Middle frontal gyrus (tissue), 1 donor: ENCODE data around the gene NCAPH2.

Source experiments
- DNase-seq: peaks from one replicate; pipeline ENCODE4 v3.0.0-alpha.2; 2015; ENCODE audit warnings: low spot score; ENCODE audit errors: extremely low spot score

NCAPH2 gene

DNA sequence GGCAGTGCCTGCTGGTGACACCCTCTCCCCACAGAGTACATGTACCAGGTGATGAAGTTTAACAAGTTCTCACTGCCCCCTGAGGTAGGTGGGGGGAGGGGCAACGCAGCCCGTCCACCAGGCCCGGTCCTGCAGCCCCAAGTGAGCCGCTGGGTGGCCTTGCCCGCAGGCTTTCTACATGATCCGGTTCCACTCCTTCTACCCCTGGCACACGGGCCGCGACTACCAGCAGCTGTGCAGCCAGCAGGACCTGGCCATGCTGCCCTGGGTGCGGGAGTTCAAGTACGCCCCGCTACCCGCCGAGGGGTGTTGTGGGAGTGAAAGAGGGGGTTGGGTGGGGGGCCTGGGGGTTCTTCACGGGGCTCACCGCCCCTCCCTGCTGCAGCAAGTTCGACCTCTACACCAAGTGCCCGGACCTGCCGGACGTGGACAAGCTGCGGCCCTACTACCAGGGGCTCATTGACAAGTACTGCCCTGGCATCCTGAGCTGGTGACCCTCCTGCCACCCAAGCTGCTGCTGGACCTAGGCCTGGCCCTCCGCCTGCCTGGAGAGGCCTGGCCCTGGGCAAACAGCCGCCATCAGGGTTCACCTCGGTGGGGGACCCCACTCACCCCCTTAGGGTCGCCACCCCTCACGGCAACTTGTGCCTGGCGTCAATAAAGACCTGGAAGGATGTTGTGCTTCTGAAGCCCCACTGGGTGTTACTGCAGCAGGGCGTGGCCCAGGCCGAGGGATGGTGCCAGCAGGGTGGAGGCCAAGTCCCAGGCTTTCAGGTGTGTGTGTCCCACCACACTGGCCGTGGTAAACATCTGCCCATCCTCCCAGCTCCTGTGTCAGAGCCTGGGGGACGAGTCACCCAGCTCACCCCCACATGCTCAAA lies 18.4 kb upstream of the NCAPH2 start:
- no peak for DNase-seq

DNA sequence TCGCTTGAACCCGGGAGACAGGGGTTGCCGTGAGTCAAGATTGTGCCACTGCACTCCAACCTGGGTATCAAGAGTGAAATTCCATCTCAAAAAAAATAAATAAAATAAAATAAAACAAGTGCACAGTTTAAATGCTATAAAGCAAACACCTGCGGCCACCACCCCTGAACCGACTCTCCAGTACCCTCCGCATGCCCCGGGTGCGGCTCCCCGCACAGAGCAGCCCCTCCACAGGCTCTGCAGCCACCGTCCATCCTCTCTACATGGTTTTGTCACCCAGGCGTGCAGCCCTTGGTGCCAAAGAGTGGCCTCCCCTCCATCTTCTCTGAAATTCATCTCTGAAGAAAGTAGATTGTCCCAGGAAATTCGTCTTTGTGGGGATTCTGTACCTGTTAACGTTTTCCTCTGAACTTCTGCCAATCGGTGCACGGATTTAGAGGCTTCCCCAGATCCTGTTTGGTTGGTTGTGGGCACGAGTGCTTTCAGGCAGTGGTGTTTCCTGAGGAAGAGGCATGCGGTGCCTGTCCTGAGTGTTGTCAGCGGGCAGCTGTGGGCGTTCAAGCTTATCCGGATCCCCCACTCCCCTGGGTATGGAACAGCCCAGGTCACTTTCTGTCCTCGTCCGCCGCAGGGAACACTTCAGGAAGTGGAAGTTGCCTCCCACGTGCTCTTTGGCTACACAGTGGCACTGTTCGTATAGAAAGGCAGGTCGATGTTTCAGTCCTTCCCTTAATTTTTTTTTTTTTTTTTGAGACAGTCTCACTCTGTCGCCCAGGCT lies 17.3 kb upstream of the NCAPH2 start:
- no peak for DNase-seq

DNA sequence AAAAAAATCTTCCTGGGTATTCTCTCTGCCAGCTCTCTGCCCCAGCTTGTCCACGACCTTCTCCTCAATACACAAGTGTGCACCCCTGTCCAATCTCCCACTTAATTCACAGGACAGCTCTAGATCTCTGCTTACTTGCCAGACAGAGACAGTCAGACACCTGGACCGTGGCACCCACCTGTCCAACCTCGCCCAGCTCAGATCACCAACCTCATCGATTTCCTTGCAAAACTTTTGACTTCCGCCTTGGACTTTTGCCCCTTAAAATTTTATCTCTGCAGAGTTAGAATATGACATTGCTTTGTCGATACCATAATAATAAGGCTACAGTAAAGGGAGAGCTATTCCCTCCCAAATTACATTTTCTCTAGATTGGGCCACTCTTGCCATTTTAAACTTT lies 10.9 kb upstream of the NCAPH2 start:
- no peak for DNase-seq

DNA sequence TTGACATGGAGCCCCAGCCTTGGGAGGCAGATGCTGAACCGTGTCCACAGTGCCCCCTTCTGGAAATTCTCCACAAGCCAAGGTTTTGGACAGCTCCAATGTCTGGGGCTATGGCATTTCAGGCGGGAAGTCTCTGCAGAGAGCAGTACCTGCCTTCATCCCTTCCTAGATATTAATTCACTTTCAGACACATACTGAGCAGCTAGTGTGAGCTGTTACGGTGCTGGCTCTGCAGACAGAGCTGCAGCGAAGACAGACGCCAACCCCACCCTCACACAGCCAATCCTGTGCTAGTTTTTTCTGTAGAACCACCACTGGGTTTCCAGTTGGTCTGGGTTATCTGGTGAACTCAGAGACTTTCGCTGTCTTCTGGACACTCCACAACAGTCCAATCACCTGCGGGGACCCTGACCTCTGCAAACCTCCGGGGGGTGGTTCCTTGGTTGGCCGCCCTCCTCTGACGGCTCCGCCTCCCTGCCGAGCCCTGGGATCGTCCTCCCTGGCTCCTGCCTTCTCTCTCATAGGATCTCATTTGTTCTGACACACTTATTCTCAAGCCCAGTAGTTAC lies 9.6 kb upstream of the NCAPH2 start:
- no peak for DNase-seq

DNA sequence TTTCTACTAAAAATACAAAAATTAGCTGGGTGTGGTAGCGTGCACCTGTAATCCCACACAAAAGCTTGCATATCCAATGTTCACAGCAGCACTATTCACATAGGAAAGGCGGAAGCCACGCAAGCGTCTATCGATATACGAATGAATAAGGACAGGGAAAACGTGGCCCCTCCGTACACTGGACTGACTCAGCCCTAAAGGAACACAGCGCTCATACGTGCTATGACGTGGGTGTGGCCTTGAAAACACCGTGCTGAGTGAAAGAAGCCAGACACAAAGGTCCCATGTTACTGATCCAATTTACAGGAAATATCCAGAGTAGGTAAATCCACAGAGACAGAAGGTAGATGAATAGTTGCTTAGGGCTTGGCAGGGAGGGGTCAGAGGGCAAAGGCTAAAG lies 7.6 kb upstream of the NCAPH2 start:
- DNase-seq, result no peak

DNA sequence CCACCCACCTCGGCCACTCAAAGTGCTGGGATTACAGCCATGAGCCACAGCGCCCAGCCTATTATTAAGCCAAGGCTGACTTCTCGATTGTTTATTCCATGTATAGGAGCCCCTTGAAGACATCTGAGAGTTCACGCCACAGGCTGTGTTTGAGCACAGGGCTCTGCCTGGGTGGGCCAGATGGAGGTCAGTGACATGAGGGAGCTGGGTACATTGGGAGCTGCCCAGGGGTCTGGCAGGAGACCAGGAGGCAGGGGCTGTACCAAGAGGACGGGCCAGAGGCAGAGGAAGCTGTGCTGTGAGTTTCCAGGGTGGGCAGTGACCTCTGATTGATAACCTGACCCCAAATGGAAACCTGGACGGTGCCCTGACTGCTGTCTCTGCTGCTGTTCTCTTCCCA lies 5.9 kb upstream of the NCAPH2 start:
- DNase-seq, result no peak

DNA sequence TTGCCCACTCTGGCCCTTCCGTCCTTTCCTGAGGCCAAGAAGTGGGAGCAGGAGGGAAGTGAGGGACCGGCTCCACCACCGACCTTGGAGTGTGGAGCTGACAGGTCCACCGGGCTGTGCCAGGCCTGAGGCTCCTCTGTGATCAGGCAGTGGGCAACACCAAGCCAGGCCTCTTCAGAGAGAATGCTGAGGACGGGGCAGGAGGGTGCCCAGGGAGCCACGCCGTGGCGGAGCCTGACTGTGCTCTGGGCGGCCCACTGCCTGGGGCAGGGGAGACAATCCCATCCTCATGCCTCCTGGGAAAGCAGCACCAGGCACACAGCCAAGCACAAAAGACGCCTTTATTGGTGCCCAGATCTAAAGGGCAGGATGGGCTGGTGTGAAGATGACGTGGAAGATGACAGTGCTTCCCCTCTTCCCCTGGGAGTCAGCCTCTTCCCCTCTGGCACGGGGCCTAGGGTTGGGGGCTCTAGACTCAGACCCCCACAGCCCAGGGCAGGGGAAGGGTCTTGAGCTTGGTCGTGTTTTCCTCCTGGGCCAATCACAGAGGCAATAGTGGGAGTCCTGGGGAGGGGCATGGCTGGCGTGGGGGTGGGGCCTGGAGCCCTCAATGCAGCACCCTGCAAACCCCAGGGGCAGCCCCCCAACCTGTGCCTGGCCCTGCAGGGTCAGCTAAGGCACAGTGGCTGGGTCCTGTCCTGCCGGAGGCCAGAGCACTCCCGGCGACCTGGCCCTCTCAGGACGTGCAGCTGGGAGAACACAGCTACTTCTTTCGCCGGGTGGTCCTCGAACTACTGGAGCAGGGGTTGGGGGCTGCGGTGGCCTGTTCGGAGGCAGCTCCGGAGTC lies 5.2 kb upstream of the NCAPH2 start:
- no peak for DNase-seq

DNA sequence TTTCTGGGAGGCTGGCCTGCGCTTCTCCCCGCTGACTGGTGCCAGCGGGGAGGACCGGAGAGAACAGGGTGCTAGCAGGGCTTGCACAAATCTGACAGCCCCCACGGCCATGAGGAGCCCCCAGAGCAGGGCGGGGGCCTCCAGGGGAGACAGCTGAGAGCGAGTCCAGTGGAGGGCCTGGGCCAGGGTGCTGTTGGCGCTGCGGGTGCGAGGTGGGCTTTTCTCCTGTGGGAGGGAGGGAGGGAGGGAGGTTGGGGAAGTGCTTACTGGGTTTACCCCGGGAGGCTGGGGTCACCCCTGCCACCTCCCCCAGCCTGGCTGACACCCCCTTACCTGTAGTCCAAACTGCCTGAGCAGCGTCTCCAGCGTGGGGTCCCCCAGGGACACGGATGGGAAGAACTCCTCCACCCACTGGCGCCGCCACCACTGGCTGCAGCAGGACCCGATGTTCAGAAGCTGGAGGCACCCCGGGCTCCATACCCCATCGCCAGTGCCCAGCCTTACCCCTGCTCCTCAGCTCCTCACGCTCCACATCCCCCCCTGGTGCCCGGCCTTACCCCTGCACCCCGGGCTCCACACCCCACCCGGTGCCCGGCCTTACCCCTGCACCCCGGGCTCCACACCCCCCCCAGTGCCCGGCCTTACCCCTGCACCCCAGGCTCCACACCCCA lies 4.4 kb upstream of the NCAPH2 start:
- no peak for DNase-seq

DNA sequence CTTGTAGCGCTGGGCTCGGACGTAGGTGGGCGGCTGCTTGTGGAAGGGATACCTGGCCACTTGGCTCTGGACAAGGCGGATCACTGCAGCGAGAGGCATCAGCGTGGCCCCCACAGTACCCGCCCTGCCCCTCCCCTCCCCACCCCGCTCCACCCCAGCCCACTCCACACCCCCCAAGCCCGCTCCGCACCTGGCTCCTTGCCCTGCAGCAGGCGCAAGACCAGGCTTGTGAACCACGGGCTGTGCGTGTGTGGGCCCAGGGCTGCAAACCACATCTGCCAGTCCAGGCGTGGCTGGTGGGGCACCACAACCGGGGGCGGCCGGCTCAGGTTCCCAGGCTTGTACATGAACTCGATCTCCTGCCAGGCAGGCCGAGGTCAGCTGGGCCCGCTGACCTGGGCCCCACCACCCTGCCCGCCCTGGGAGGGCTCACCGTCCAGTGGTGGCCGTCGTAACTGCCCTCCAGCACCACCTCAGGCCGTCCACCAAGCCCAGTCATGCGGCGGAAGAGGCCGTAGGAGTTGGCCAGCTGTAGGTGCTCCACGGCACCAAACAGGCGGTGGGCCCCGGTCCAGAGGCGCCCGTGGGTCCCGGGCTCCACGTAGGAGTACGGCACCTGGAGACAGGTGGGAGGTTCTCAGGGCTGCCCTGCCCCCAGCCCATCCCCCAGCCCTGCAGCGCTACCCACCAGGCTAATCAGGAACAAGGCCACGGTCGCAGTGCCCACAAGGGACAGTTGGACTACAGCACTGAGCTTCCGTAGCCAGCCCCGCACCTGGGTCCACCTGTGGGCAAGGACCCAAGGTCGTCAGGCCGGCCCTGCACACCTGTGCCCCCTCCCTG lies 3.4 kb upstream of the NCAPH2 start:
- no peak for DNase-seq

DNA sequence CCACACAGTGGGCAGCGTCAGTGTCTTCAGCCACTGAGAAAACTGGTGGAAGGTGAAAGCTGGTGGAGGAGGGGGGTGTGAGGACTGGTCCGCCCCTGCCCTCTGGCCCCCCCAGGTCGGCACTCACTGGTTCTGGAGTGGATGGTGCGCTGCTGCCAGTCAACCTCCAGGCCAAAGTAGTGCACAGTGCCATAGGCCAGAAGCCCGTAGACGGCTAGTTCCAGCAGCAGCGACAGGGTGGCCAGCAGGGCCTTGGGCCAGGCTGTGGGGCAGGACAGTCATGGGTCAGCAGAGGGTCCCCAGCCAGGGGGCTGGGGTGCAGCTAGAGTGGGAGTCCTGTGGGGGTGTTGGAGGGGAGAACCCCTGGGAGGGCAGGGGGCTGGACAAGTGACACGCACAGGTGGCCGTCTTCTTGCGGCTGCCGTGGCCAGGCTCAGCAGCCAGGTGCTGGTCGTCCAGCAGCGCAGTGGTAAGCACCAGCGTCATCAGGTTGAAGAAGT lies 2.7 kb upstream of the NCAPH2 start:
- DNase-seq, result no peak

DNA sequence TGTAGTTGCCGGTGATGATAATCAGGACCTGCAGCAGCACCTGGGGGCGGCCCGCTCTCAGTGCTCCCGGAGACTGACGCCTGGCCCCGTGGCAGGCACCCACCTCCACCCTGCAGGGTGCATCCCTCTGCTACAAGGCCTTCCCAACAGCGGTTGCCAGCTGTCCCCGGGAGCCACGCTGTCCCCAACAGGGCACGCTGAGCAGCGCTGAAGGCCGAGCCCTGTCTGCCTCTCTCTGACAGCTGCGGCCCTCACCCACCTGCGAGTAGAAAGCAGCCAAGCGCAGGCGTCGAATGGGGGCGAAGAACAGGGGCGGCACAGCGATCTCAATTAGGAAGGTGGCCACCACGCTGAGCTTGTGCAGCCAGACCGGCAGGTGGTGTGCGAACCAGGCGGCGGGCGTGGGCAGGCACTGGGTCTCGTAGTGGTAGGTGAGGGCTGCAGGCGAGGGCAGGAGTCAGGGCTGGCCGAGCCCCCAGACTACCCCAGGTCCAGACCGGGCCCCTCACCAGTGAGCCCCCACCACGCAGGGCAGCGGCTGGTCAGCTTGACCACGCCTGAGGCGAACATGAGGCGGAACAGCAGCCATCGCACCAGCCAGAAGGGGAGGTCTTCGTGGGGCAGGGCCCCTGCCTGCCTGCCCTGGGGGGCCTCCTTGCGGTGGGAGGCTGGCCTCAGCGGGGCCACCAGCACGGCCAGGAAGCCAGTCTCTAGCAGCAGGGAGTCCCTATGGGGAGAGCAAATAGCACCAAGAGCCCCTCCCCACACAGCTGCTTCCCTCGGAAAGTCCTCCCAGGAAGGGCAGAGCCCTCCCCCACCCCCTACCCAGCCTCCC lies 2.0 kb upstream of the NCAPH2 start:
- no peak for DNase-seq

DNA sequence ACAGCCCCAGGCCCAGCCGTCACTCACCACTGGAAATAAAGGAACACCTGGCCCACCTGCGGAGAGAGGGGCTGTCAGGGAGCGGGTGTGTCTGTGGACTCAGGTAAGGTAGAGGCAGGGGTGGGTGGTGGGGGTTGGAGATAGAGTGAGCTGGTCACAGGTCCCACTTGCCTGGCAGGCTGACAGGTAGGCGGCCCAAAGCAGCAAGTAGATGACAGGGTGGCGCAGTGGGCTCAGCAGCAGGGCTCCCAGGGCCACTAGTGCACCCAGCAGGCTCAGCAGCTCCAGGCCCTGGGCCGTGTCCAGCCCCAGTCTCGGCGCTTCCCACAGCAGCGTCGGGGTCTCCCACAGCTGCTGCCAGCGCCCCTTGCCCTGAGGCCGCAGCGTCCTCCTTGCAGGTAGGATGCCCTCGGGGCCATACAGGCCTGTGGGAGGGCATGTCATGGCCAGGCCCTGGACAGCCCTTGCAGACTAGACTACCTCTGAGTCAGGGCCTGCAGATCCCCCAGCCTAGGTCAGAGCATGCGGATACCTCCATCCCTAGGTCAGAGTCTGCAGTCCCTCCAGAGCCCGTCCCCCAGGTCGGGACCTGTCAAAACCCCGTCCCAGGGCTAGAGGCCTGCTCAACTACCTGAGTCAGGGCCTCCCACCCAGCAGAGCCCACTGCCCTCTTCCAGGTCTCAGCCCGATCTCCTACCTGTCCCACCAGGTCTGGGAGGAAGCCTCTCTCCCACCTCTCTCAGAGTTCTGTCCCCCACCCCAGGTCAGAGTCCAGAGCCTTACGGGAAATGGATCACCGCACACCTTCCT lies 1.2 kb upstream of the NCAPH2 start:
- DNase-seq, result no peak

DNA sequence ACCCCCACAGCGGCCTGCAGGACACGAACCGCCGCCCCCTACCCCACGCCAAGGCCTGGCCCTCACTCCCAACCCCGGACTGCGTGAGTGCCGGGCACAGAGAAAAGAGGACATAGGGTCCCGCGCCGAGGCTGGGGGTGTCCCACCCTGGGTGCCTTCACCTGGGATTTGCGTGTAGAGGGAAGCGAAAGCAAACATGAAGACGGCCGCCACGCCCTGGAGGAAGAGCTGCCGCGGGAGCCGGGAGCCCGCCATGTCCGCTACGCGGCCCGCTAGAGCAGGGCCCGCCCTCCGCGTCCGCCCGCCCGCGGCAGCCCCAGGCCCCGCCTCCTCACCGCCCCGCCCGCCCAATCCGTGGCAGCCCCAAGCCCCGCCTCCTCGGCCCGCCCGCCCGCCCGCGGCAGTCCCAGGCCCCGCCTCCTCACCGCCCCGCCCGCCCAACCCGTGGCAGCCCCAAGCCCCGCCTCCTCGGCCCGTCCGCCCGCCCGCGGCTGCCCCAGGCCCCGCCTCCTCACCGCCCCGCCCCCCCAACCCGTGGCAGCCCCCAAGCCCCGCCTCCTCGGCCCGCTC lies 518 bp upstream of the NCAPH2 start, which contains the start of gene LMF2:
Gene LMF2, minus strand, starts transcription at position 282 of the 570 bp plus-strand sequence. Its CDS starts 27 bp downstream, at position 255.
- DNase-seq, result peak; percentile 63

DNA sequence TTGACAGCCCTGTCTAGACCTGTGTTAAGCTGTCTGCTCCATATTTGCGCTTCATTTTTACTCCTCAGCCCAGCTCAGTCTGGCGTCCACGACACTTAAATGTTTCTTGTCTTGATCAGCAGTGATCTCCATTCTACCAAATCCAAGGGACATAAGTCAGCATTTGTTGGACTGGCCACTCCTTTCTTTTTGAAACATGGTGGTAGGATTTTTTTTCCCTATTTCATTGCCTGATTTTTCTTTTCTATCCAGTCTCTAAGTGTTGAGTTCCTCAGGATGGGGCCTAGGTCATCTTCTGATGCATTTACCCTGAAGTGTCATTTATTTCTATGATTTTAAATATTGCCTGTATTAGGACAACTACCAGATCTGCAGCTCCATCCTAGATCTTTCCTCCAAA lies 873 bp downstream of the NCAPH2 start:
- no peak for DNase-seq

DNA sequence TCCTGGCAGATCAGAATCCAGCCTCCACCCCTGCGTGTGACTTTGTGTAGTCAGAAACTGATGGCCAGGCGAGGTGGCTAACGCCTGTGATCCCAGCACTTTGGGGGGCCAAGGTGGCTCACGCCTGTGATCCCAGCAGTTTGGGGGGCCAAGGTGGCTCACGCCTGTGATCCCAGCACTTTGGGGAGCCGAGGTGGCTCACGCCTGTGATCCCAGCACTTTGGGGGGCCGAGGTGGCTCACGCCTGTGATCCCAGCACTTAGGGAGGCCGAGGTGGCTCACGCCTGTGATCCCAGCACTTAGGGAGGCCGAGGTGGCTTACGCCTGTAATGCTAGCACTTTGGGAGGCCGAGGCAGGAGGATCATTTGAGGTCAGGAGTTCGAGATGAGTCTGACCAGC lies 5.2 kb downstream of the NCAPH2 start:
- DNase-seq, result no peak

DNA sequence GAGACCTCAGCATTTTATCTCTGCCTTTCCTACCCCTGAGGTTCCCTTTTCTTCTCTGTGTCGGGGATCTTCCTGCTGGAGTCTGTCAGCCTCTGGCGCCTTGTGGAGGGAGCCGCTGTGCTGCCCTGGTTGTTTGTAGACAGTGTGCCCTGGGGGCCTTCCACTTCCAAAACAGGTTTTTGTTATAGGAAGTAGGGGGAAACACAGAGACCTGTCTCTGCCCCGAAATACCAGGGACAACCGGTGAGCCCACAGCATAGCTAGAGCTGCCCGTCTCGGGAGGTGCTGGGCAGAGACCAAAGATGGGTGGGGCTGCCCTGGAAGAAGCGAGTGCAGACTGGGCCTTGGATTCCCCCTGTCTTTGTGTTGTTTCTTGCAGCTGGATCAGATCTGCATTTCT lies 8.0 kb downstream of the NCAPH2 start:
- no peak for DNase-seq

DNA sequence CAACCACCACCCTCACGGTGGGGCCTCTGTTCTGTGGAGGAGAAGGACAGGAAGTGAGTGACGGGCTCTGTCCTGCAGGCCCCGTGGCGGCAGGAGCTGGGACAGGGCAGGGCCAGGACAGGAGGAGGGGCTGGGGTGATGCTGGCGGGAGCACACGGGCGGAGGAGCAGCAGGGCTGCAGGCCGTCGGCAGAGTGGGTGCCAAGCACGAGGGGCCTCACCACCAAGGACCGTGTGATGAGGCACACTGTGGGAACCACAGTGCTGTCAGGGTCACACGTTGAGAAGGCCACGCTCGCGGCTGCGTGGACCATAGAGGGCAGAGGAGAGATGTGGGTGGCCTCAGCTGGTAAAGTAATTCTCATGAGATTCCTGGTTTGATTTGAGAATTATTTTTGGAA lies 8.9 kb downstream of the NCAPH2 start:
- DNase-seq, result no peak
